ENCODE results near the gene GMPPA.

GMPPA gene

GRCh38 chr2:219506802-219507526 is 8.3 kb downstream of the GMPPA start:
- DNase-seq, result no peak

GRCh38 chr2:219507581-219508443 is 9.1 kb downstream of the GMPPA start:
- DNase-seq, result no peak

- DNase-seq, result no peak
Measured at GRCh38 chr2:219508444-219508734, 9.7 kb downstream of the GMPPA start.

GRCh38 chr2:219508971-219509779 is 10.5 kb downstream of the GMPPA start:
- DNase-seq, result no peak

GRCh38 chr2:219509780-219510511 is 11.3 kb downstream of the GMPPA start:
- DNase-seq, result no peak

GRCh38 chr2:219510512-219511135 is 11.9 kb downstream of the GMPPA start:
- no peak for DNase-seq

- DNase-seq, result no peak
Measured at GRCh38 chr2:219511547-219512325, 13.0 kb downstream of the GMPPA start.

- no peak for DNase-seq
Measured at GRCh38 chr2:219512524-219513216, 14.0 kb downstream of the GMPPA start.

GRCh38 chr2:219513787-219514186 is 15.1 kb downstream of the GMPPA start:
- DNase-seq, result no peak

- no peak for DNase-seq
Measured at GRCh38 chr2:219514196-219514761, 15.6 kb downstream of the GMPPA start, which contains the start of gene ASIC4. Gene ASIC4, plus strand, starts transcription at chr2:219514482. Its CDS starts 243 bp downstream, at chr2:219514725.

GRCh38 chr2:219514836-219515235 is 16.1 kb downstream of the GMPPA start:
- no peak for DNase-seq

GRCh38 chr2:219515874-219516629 is 17.4 kb downstream of the GMPPA start:
- DNase-seq, result no peak

GRCh38 chr2:219516888-219517287 is 18.2 kb downstream of the GMPPA start:
- no peak for DNase-seq

GRCh38 chr2:219517954-219518778 is 19.5 kb downstream of the GMPPA start:
- DNase-seq, result no peak

- no peak for DNase-seq
Measured at GRCh38 chr2:219519526-219519916, 20.8 kb downstream of the GMPPA start.

- no peak for DNase-seq
Measured at GRCh38 chr2:219520079-219520478, 21.4 kb downstream of the GMPPA start.

- no peak for DNase-seq
Measured at GRCh38 chr2:219521066-219521880, 22.6 kb downstream of the GMPPA start.

Data from DMS79 (cell line).